IMR-90 (cell line): ENCODE data around the gene CTCFL. TPM values are rescaled to one million over a fixed set of nuclear protein-coding genes. Genes with fewer than 3 reads are reported as not detected.

Experiments used
- ATAC-seq: fragments of 200-7000 bp; cut with Tn5 transposase; 2 replicates; pipeline ENCODE4 v1.9.1; 2020; ENCODE audit warnings: low read depth, mild to moderate bottlenecking, moderate library complexity
- BruUV-seq: library from RNA; stranded (reverse); fragments of 400-500 nt; replicated peaks from 2 replicates; lab custom pipeline; 2021; lab: Mats Ljungman, UMichigan
- CTCF ChIA-PET: fragments of 300-600 bp; formaldehyde crosslinking; extraction: SDS; loops from one replicate; lab custom pipeline; 2021; ENCODE audit warnings: antibody characterized with exemption; lab: Yijun Ruan, JAX
- POLR2A ChIA-PET: fragments of 300-600 bp; sonication (Branson Sonifier 250); formaldehyde crosslinking; loops from one replicate; lab custom pipeline; 2022; ENCODE audit warnings: antibody characterized with exemption; ENCODE audit not compliant: unreplicated experiment; lab: Charles Lee
- DNase-seq: peaks from one replicate; pipeline ENCODE4 v3.0.0; 2013
- H2AFZ ChIP-seq: replicated peaks from 2 replicates; pipeline ENCODE3; 2013; ENCODE audit warnings: low read length, mild to moderate bottlenecking; ENCODE audit not compliant: poor library complexity
- H2AK5ac ChIP-seq: 2 replicates; pipeline ENCODE4 v1.6.1; 2013; ENCODE audit warnings: low read depth, low read length, inconsistent platforms
- H2AK9ac ChIP-seq: replicated peaks from 2 replicates; pipeline ENCODE3; 2013; ENCODE audit warnings: mild to moderate bottlenecking, low read depth, low read length, moderate library complexity; ENCODE audit not compliant: poor library complexity
- H2BK120ac ChIP-seq: 2 replicates; pipeline ENCODE4 v1.6.1; 2013; ENCODE audit warnings: low read depth, low read length, inconsistent platforms
- H2BK15ac ChIP-seq: 3 replicates; pipeline ENCODE4 v1.6.1; 2013; ENCODE audit warnings: low read depth, low read length, inconsistent platforms
- H2BK20ac ChIP-seq: 2 replicates; pipeline ENCODE4 v1.6.1; 2013; ENCODE audit warnings: low read depth, mild to moderate bottlenecking, inconsistent platforms, low read length, moderate library complexity
- H2BK5ac ChIP-seq: 2 replicates; pipeline ENCODE4 v1.6.1; 2013; ENCODE audit warnings: mild to moderate bottlenecking, low read depth, low read length, inconsistent platforms; ENCODE audit not compliant: poor library complexity, severe bottlenecking
- H3K14ac ChIP-seq: replicated peaks from 2 replicates; pipeline ENCODE4 v1.6.1; 2013; ENCODE audit warnings: low read depth, low read length, inconsistent platforms
- H3K18ac ChIP-seq: 2 replicates; pipeline ENCODE4 v1.6.1; 2013; ENCODE audit warnings: low read depth, low read length, control low read depth
- H3K23ac ChIP-seq: 2 replicates; pipeline ENCODE4 v1.6.1; 2013; ENCODE audit warnings: low read depth, low read length, inconsistent platforms
- H3K27ac ChIP-seq: 2 replicates; pipeline ENCODE4 v1.5.1; 2013; ENCODE audit warnings: mild to moderate bottlenecking, control low read depth, low read length; ENCODE audit not compliant: insufficient read depth
- H3K27me3 ChIP-seq: 2 replicates; pipeline ENCODE4 v1.6.1; 2013; ENCODE audit warnings: low read length; ENCODE audit not compliant: control insufficient read depth, insufficient read depth
- H3K36me3 ChIP-seq: 2 replicates; pipeline ENCODE4 v1.6.1; 2013; ENCODE audit warnings: low read length, mixed read lengths; ENCODE audit not compliant: control insufficient read depth, insufficient read depth
- H3K4ac ChIP-seq: 2 replicates; pipeline ENCODE4 v1.6.1; 2013; ENCODE audit warnings: low read depth, low read length, inconsistent platforms
- H3K4me1 ChIP-seq: 2 replicates; pipeline ENCODE4 v1.6.1; 2013; ENCODE audit warnings: low read length, mixed read lengths; ENCODE audit not compliant: control insufficient read depth, insufficient read depth
- H3K4me2 ChIP-seq: 2 replicates; pipeline ENCODE4 v1.6.1; 2013; ENCODE audit warnings: low read depth, mild to moderate bottlenecking, control low read depth, low read length, moderate library complexity
- H3K4me3 ChIP-seq: 2 replicates; pipeline ENCODE4 v1.5.1; 2013; ENCODE audit warnings: low read depth, mild to moderate bottlenecking, control low read depth, low read length, moderate library complexity; ENCODE audit not compliant: insufficient read depth
- H3K56ac ChIP-seq: 2 replicates; pipeline ENCODE4 v1.6.1; 2013; ENCODE audit warnings: low read length, inconsistent platforms; ENCODE audit not compliant: insufficient read depth; ENCODE audit errors: extremely low read depth
- H3K79me1 ChIP-seq, 2 experiments: 2 replicates each; pipeline ENCODE4 v1.6.1; 2013; ENCODE audit warnings: low read length in 2 of 2, inconsistent platforms in 1 of 2, low read depth in 1 of 2
- H3K9ac ChIP-seq: 2 replicates; pipeline ENCODE4 v1.6.1; 2013; ENCODE audit warnings: low read depth, low read length, control low read depth
- H3K9me1 ChIP-seq: 2 replicates; pipeline ENCODE4 v1.6.1; 2013; ENCODE audit warnings: low read length, inconsistent platforms; ENCODE audit not compliant: insufficient read depth
- H3K9me3 ChIP-seq: 2 replicates; pipeline ENCODE4 v1.6.1; 2013; ENCODE audit warnings: low read length; ENCODE audit not compliant: control insufficient read depth, insufficient read depth
- H4K20me1 ChIP-seq: 2 replicates; pipeline ENCODE4 v1.6.1; 2013; ENCODE audit warnings: low read length, inconsistent platforms; ENCODE audit not compliant: insufficient read depth
- H4K5ac ChIP-seq: 2 replicates; pipeline ENCODE4 v1.6.1; 2013; ENCODE audit warnings: mild to moderate bottlenecking, low read depth, low read length, control low read depth
- H4K8ac ChIP-seq, 2 experiments: 2 replicates each; pipeline ENCODE4 v1.6.1; 2013; ENCODE audit warnings: low read depth in 2 of 2, low read length in 2 of 2, control low read depth in 1 of 2, inconsistent platforms in 1 of 2
- H4K91ac ChIP-seq: 2 replicates; pipeline ENCODE4 v1.6.1; 2013; ENCODE audit warnings: low read depth, low read length, inconsistent platforms; ENCODE audit not compliant: insufficient read depth
- BHLHE40 ChIP-seq: fragments of 150-350 bp; IDR thresholded peaks from 2 replicates; pipeline ENCODE4 v1.6.1; 2016; ENCODE audit warnings: mild to moderate bottlenecking, low read depth, low read length
- CEBPB ChIP-seq: IDR thresholded peaks from 2 replicates; pipeline ENCODE4 v1.6.1; 2012; ENCODE audit warnings: low read depth, low read length, improper control_type of control experiment
- CHD1 ChIP-seq: IDR thresholded peaks from 2 replicates; pipeline ENCODE4 v1.6.1; 2012; ENCODE audit warnings: low read depth, low read length, improper control_type of control experiment
- CTCF ChIP-seq: conservative IDR thresholded peaks from 2 replicates; pipeline ENCODE4 v1.5.1; 2012; ENCODE audit warnings: mild to moderate bottlenecking, low read depth, low read length, improper control_type of control experiment
- FOS ChIP-seq: fragments of 150-350 bp; IDR thresholded peaks from 2 replicates; pipeline ENCODE4 v1.6.1; 2016; ENCODE audit warnings: low read depth, low read length
- MAFK ChIP-seq: IDR thresholded peaks from 2 replicates; pipeline ENCODE4 v1.6.1; 2012; ENCODE audit warnings: low read depth, low read length, improper control_type of control experiment
- MAZ ChIP-seq: IDR thresholded peaks from 2 replicates; pipeline ENCODE4 v1.6.1; 2012; ENCODE audit warnings: low read depth, mild to moderate bottlenecking, low read length, improper control_type of control experiment, moderate library complexity, borderline replicate concordance
- MXI1 ChIP-seq: IDR thresholded peaks from 2 replicates; pipeline ENCODE4 v1.6.1; 2012; ENCODE audit warnings: low read depth, mild to moderate bottlenecking, low read length, moderate library complexity, borderline replicate concordance
- NFE2L2 ChIP-seq: fragments of 150-350 bp; IDR thresholded peaks from 2 replicates; pipeline ENCODE4 v1.6.1; 2016; ENCODE audit warnings: low read depth, mild to moderate bottlenecking, low read length
- POLR2A ChIP-seq: IDR thresholded peaks from 2 replicates; pipeline ENCODE4 v1.6.1; 2012; ENCODE audit warnings: mild to moderate bottlenecking, low read depth, low read length
- RAD21 ChIP-seq: IDR thresholded peaks from 2 replicates; pipeline ENCODE4 v1.6.1; 2012; ENCODE audit warnings: low read length, improper control_type of control experiment
- RCOR1 ChIP-seq: IDR thresholded peaks from 2 replicates; pipeline ENCODE4 v1.6.1; 2012; ENCODE audit warnings: mild to moderate bottlenecking, low read length, improper control_type of control experiment; ENCODE audit not compliant: insufficient replicate concordance
- RFX5 ChIP-seq: IDR thresholded peaks from 2 replicates; pipeline ENCODE4 v1.8.0; 2012; ENCODE audit warnings: low read depth, mild to moderate bottlenecking, low read length, moderate library complexity
- SMC3 ChIP-seq: fragments of 150-350 bp; IDR thresholded peaks from 2 replicates; pipeline ENCODE4 v1.6.1; 2016; ENCODE audit warnings: low read depth, mild to moderate bottlenecking, antibody characterized with exemption, low read length, moderate library complexity
- USF2 ChIP-seq: fragments of 150-350 bp; IDR thresholded peaks from 2 replicates; pipeline ENCODE4 v1.6.1; 2017; ENCODE audit warnings: mild to moderate bottlenecking, antibody characterized with exemption, low read length, low read depth
- WGBS, 2 experiments: methylation state at CpG; one replicate each; pipeline versions ENCODE4 v1.1.5 to v1.1.7; 2013; ENCODE audit warnings: missing lambda C conversion rate in 2 of 2; ENCODE audit not compliant: insufficient read length in 1 of 2; ENCODE audit errors: extremely low coverage in 2 of 2; 5-methylcytosine and 5-hydroxymethylcytosine counted together
- dilution Hi-C: fragments of 300-500 bp; cut with HindIII; formaldehyde crosslinking; loops from one replicate; pipeline ENCODE4 v1.14.3; 2018; ENCODE audit warnings: low sequenced_read_pairs; ENCODE audit not compliant: unreplicated experiment
- in situ Hi-C: fragments of 300-500 bp; cut with MboI; formaldehyde crosslinking; loops from 3 replicates; pipeline ENCODE4 v1.14.3; 2019; ENCODE audit warnings: low sequenced_read_pairs, inconsistent platforms, mixed read lengths
- intact Hi-C: fragments of 100-400 bp; cut with micrococcal nuclease; formaldehyde crosslinking; loops from 2 replicates; pipeline ENCODE4 v1.10.0; 2022
- polyA plus RNA-seq, 3 experiments: library from polyadenylated mRNA; depleted of rRNA; stranded (reverse); fragments of >200 nt; gene quantifications; 2 replicates each; pipeline ENCODE4 v1.2.3, GENCODE V29; 2012; ENCODE audit warnings: low replicate concordance in 1 of 3
- total RNA-seq: library from RNA; depleted of rRNA; stranded (reverse); fragments of >200 nt; gene quantifications from 2 replicates; pipeline ENCODE4 v1.2.3, GENCODE V29; 2012
- TF ChIP-seq, protein P1 (sequence below): fragments of 150-350 bp; IDR thresholded peaks from 2 replicates; pipeline ENCODE4 v1.6.1; 2016; ENCODE audit warnings: low read depth, mild to moderate bottlenecking, low read length, moderate library complexity, borderline replicate concordance

Gene CTCFL
- total and polyA plus RNA-seq, 2 of the 4 experiments (the other 2 are of a cell fraction): not detected

GRCh38 chr20:57556980-57557274 is 32.0 kb upstream of the CTCFL start:
- no peak overlapping the region for H2AK5ac ChIP-seq
- CTCF ChIA-PET: no interaction called here
- H3K18ac ChIP-seq: no peak overlapping the region
- no peaks in the 10 kb centered on the region for H3K36me3 ChIP-seq
- TF ChIP-seq BHLHE40 (no peak), POLR2A (no peak), MAFK (no peak), RAD21 (no peak), CEBPB (no peak), NFE2L2 (no peak), CTCF (no peak), RFX5 (no peak), RCOR1 (no peak), SMC3 (no peak), MXI1 (no peak), FOS (no peak), USF2 (no peak), CHD1 (no peak), MAZ (no peak)
- TF ChIP-seq, protein P1, sequence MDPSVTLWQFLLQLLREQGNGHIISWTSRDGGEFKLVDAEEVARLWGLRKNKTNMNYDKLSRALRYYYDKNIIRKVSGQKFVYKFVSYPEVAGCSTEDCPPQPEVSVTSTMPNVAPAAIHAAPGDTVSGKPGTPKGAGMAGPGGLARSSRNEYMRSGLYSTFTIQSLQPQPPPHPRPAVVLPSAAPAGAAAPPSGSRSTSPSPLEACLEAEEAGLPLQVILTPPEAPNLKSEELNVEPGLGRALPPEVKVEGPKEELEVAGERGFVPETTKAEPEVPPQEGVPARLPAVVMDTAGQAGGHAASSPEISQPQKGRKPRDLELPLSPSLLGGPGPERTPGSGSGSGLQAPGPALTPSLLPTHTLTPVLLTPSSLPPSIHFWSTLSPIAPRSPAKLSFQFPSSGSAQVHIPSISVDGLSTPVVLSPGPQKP: no peak
- no TSS peak for BruUV-seq
- in situ Hi-C loops (no loop called here), dilution Hi-C loops (no loop called here), intact Hi-C loops (no loop called here)
- no peaks in the 10 kb centered on the region for H4K20me1 ChIP-seq
- no peak overlapping the region for H3K4me3 ChIP-seq
- 38% methylated on average over 2 of the region's 3 CpGs; no CpG with 5 or more reads in 1 of the 2 experiments for WGBS, 2 experiments
- H4K91ac ChIP-seq: no peak overlapping the region
- H3K14ac ChIP-seq: no peak overlapping the region
- no peak overlapping the region for H4K5ac ChIP-seq
- POLR2A ChIA-PET: no interaction called here
- H3K56ac ChIP-seq: no peak overlapping the region
- ATAC-seq (no peak), DNase-seq (no peak)
- H2BK5ac ChIP-seq: no peak overlapping the region
- no peak overlapping the region for H2BK20ac ChIP-seq
- no peak overlapping the region for H3K9ac ChIP-seq
- no peak overlapping the region for H2AK9ac ChIP-seq
- no peak overlapping the region for H3K4me2 ChIP-seq
- no peak overlapping the region for H2AFZ ChIP-seq
- no peak overlapping the region for H2BK120ac ChIP-seq
- H3K9me1 ChIP-seq: no peaks in the 10 kb centered on the region
- no peaks in the 10 kb centered on the region for H3K9me3 ChIP-seq
- H3K4ac ChIP-seq: no peak overlapping the region
- no peak overlapping the region for H3K23ac ChIP-seq
- no peak overlapping the region for H4K8ac ChIP-seq
- H3K27ac ChIP-seq: no peak overlapping the region
- no peak overlapping the region for H2BK15ac ChIP-seq
- no peaks in the 10 kb centered on the region for H3K79me1 ChIP-seq
- no peaks in the 10 kb centered on the region for H3K4me1 ChIP-seq
- peaks cover 8% of the 10 kb centered on the region for H3K27me3 ChIP-seq
